ENCODE results near the gene NPIPB2.

NPIPB2 gene

GRCh38 chr16:11896486-11897176, 45.2 kb downstream of the NPIPB2 start:
- DNase-seq = no peak

DNA sequence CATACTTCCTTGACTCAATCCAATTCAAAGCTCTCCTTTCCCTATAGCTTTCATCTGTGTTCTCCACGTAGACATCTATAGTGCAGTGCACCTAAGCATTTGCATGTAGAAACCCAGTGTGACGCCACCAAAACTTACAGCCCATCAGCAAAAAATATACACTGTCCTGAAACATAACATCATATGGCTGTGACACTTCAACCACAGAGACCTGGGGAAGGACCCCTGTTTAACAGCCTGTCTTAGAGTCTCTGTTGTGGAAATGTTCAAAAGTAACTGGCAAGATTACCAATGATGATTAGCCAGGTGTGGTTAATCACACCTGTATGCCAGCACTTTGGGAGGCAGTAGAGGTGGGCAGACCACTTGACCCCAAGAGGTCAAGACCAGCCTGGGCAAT, 48.3 kb downstream of the NPIPB2 start:
- DNase-seq = no peak

- no peak for DNase-seq
Observed at GRCh38 chr16:11892761-11893160, 49.1 kb downstream of the NPIPB2 start.

GRCh38 chr16:11890231-11890965, 51.4 kb downstream of the NPIPB2 start:
- no peak for DNase-seq

- DNase-seq = no peak
Observed at GRCh38 chr16:11886881-11887280, 55.0 kb downstream of the NPIPB2 start.

DNA sequence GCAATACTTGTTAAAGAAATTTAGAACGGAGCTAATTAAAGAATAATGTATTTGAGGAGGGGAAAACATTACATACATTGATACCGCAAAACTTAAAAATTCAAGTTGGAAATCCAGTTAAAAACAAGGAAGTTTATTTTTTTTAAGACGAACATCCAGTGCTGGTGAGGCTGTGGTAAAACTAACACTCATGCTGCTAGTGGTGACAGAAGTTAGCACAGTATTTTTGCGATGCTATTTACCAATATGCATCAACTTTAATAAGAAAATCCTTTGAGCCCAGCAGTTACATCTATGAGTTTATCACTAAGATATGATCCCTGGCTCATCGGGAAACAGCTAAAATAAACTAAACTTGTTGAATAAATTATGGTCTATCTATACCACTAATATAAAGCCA, 57.8 kb downstream of the NPIPB2 start:
- no peak for DNase-seq

GRCh38 chr16:11880007-11880406, 61.8 kb downstream of the NPIPB2 start:
- no peak for DNase-seq

DNA sequence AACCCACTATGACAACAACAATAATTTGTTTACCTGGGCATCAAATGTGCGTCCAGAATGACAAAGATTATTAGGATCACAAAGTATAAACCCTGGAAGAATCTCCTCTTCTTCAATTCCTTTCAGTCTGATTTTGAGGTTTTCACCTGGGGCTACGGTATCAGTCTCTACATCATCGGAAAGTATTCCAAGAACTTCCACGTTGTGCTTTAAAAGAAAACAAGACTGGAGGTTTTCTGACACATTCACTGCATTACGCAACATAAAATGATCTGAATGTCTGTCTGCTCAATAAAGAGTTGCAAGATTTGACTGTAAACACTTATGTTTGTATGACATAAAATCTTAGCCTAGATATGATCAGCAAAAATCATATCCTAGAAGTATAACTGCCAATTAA, 64.5 kb downstream of the NPIPB2 start:
- DNase-seq = no peak
